ENCODE data around the gene NHEJ1. TPM values are rescaled to one million over a fixed set of nuclear protein-coding genes. Genes with fewer than 3 reads are reported as not detected.

The NHEJ1 gene
- total RNA-seq, 1 experiment from 2014 or later = 16.4 TPM

DNA sequence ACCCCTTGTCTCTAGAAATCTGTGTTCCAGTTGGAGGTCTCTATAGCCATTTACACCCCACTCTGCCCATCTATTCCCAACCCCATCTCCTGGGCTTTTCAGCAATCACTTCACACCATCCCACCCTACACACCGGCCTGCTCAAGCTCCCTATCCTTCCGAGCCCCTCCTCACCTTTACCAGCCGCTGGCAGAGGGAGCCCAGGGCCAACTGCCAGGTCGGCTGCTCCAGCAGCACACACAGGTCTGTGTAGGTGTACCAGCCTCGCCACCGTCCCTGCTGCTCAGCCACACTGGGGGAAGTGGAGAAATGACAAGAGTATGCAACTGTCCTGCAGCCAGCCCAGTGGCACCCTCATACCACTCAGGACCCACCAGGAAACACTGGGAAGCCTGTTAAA, 12.6 kb upstream of the NHEJ1 start:
- peaks cover 0 to 7% of the 10 kb centered on the region in 2 experiments; a peak in 2 of 4 replicates for H3K36me3 ChIP-seq (ENCODE audit: control insufficient read depth in 1 of 2, insufficient read depth in 2 of 2, low read length in 2 of 2)
- H2AFZ ChIP-seq (ENCODE audit: low read depth, low read length, poor library complexity, severe bottlenecking) = no peak overlapping the region
- ChIA-PET RAD21 (ENCODE audit: low non-redundant PET in 1 of 2, low total read pairs in 2 of 2, uncharacterized antibody in 2 of 2, unreplicated experiment in 2 of 2) (no interaction called here), POLR2A (no interaction called here), CTCF (no interaction called here)
- no peak overlapping the region for H3K27ac ChIP-seq (ENCODE audit: low read depth, low read length)
- H3K9ac ChIP-seq (ENCODE audit: low read length) = no peak overlapping the region
- H3K9me3 ChIP-seq (ENCODE audit: control insufficient read depth in 1 of 2, insufficient read depth in 1 of 2, low read depth in 1 of 2, low read length in 2 of 2) = no peaks in the 10 kb centered on the region
- no peaks in the 10 kb centered on the region for H3K9me2 ChIP-seq (ENCODE audit: insufficient read depth)
- no peaks in the 10 kb centered on the region for H3K27me3 ChIP-seq (ENCODE audit: insufficient read depth, low read length)
- no TSS peak for BruUV-seq (replicated peaks)
- H3K4me2 ChIP-seq (ENCODE audit: low read length) = no peak overlapping the region
- peaks cover 7% of the 10 kb centered on the region; the same call in 1 of the 2 replicates for H3K79me2 ChIP-seq (ENCODE audit: insufficient read depth, low read length)
- ATAC-seq (no peak), DNase-seq (ENCODE audit: low read depth, low spot score) (no peak)
- H3K4me1 ChIP-seq (ENCODE audit: control insufficient read depth in 1 of 2, insufficient read depth in 2 of 2, low read length in 2 of 2) = peaks cover 5 to 15% of the 10 kb centered on the region in 2 experiments
- H3K4me3 ChIP-seq (replicated peaks in 1 of 2; ENCODE audit: low read depth in 1 of 2, low read length in 2 of 2) = no peak overlapping the region
- TF ChIP-seq TCF7L2 (IDR thresholded peaks at IDR 0.05; ENCODE audit: borderline replicate concordance, extremely low read depth, insufficient read depth, insufficient read length) = no peak
- no peak for TF ChIP-seq ELF1 (IDR thresholded peaks at IDR 0.05; ENCODE audit: borderline replicate concordance, low read depth)
- TF ChIP-seq SIN3A (IDR thresholded peaks at IDR 0.05; ENCODE audit: low read depth) = no peak
- TF ChIP-seq SP1 (IDR thresholded peaks at IDR 0.05; ENCODE audit: low read depth) = no peak
- TF ChIP-seq, protein P1, sequence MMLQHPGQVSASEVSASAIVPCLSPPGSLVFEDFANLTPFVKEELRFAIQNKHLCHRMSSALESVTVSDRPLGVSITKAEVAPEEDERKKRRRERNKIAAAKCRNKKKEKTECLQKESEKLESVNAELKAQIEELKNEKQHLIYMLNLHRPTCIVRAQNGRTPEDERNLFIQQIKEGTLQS (IDR thresholded peaks at IDR 0.05) = no peak
- TF ChIP-seq, protein P2, sequence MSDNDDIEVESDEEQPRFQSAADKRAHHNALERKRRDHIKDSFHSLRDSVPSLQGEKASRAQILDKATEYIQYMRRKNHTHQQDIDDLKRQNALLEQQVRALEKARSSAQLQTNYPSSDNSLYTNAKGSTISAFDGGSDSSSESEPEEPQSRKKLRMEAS (IDR thresholded peaks at IDR 0.05) = no peak
- TF ChIP-seq JUND (IDR thresholded peaks at IDR 0.05) = no peak
- no peak for TF ChIP-seq YY1 (IDR thresholded peaks at IDR 0.05; ENCODE audit: extremely low read depth, insufficient replicate concordance, low read depth, low read length)
- TF ChIP-seq ZNF274 (IDR thresholded peaks at IDR 0.05; ENCODE audit: low read depth, low read length) = no peak
- no peak for TF ChIP-seq RAD21 (IDR thresholded peaks at IDR 0.05; ENCODE audit: low read depth)
- H4K20me1 ChIP-seq (ENCODE audit: insufficient read depth) = no peaks in the 10 kb centered on the region
- intact Hi-C loops (cut with micrococcal nuclease) = loop anchor here (10.0 kb wide), 1 partner anchor 362 kb away; no protein-coding TSS in a partner anchor

Measured in HCT116 (cell line).